A549 (cell line): Measurements from ENCODE around the gene PTPRF. TPM values are rescaled to one million over a fixed set of nuclear protein-coding genes. Genes with fewer than 3 reads are reported as not detected.

ENCODE experiments used
- ATAC-seq, 2 experiments: fragments of 200-7000 bp in 1 of 2; fragments of >200 bp in 1 of 2; cut with Nextera tagmentation in 1 of 2; cut with Tn5 transposase in 1 of 2; 3 replicates each; pipeline versions ENCODE4 v1.8.0 to v1.9.1; 2018 to 2020; ENCODE audit warnings: mild to moderate bottlenecking in 1 of 2, moderate library complexity in 1 of 2
- CTCF ChIA-PET: fragments of 300-600 bp; sonication (Branson Sonifier 250); formaldehyde crosslinking; extraction: SDS; loops from one replicate; lab custom pipeline; 2021; ENCODE audit warnings: antibody characterized with exemption, inconsistent platforms; lab: Yijun Ruan, JAX
- POLR2A ChIA-PET: fragments of 350-600 bp; formaldehyde crosslinking; extraction: SDS; loops from one replicate; lab custom pipeline; 2021; ENCODE audit warnings: antibody characterized with exemption, inconsistent platforms; lab: Yijun Ruan, JAX
- DNase-seq, 2 experiments: peaks; one replicate each; pipeline versions ENCODE4 v3.0.0 to v3.0.0-alpha.2; 2011 to 2016; ENCODE audit warnings: low read depth in 1 of 2, low spot score in 1 of 2
- FAIRE-seq: peaks from 2 replicates; lab custom pipeline; 2011; peaks lifted over from hg19 to GRCh38; lab: Jason Lieb, UNC
- H3K27ac ChIP-seq, 2 experiments: fragments of >200 bp; sonication (Bioruptor Twin); formaldehyde crosslinking; 3 replicates each; pipeline ENCODE4 v1.5.1; 2016 to 2017
- H3K4me1 ChIP-seq: fragments of >200 bp; sonication (Bioruptor Twin); formaldehyde crosslinking; 3 replicates; pipeline ENCODE4 v1.6.1; 2016
- H3K4me2 ChIP-seq: fragments of >200 bp; sonication (Bioruptor Twin); formaldehyde crosslinking; 3 replicates; pipeline ENCODE4 v1.6.1; 2016
- H3K4me3 ChIP-seq: fragments of >200 bp; sonication (Bioruptor Twin); formaldehyde crosslinking; 3 replicates; pipeline ENCODE4 v1.5.1; 2016
- H3K9me3 ChIP-seq: fragments of >200 bp; sonication (Bioruptor Twin); formaldehyde crosslinking; 3 replicates; pipeline ENCODE4 v1.6.1; 2016
- BCL3 ChIP-seq: fragments of >200 bp; sonication (Bioruptor Twin); formaldehyde crosslinking; IDR thresholded peaks from 3 replicates; pipeline ENCODE4 v1.6.1; 2016
- CBX8 ChIP-seq: fragments of 200-600 bp; sonication (generic); IDR thresholded peaks from 2 replicates; pipeline ENCODE4 v1.6.1; 2016
- CHD4 ChIP-seq: fragments of 200-600 bp; sonication (generic); IDR thresholded peaks from 2 replicates; pipeline ENCODE4 v1.6.1; 2016; ENCODE audit warnings: antibody characterized with exemption, mild to moderate bottlenecking, borderline replicate concordance
- EHF ChIP-seq: fragments of 250-450 bp; sonication (Bioruptor Pico); IDR thresholded peaks from 2 replicates; pipeline ENCODE4 v1.5.0; 2020; ENCODE audit warnings: mild to moderate bottlenecking
- EP300 ChIP-seq, 2 experiments: fragments of >200 bp; sonication (Bioruptor Twin); formaldehyde crosslinking; IDR thresholded peaks; 2 replicates in 1 of 2; 3 replicates in 1 of 2; pipeline ENCODE4 v1.6.1; 2016 to 2017
- FOXS1 ChIP-seq: fragments of 250-450 bp; sonication (Bioruptor Pico); IDR thresholded peaks from 2 replicates; pipeline ENCODE4 v1.5.0; 2020; ENCODE audit warnings: mild to moderate bottlenecking, moderate library complexity
- GATA3 ChIP-seq: IDR thresholded peaks from 2 replicates; pipeline ENCODE4 v1.6.1; 2012; ENCODE audit warnings: borderline replicate concordance
- HDAC2 ChIP-seq: fragments of 200-600 bp; sonication (generic); IDR thresholded peaks from 2 replicates; pipeline ENCODE4 v1.6.1; 2016
- HES2 ChIP-seq: fragments of >200 bp; sonication (Bioruptor Twin); formaldehyde crosslinking; IDR thresholded peaks from 2 replicates; pipeline ENCODE4 v1.6.1; 2016
- HMGXB4 ChIP-seq: fragments of 250-450 bp; sonication (Bioruptor Pico); IDR thresholded peaks from 2 replicates; pipeline ENCODE4 v1.5.0; 2021; ENCODE audit warnings: mild to moderate bottlenecking, moderate library complexity, borderline replicate concordance
- HOXA7 ChIP-seq: fragments of 250-450 bp; sonication (Bioruptor Pico); IDR thresholded peaks from 2 replicates; pipeline ENCODE4 v1.5.0; 2020; ENCODE audit warnings: mild to moderate bottlenecking, moderate library complexity
- HOXB13 ChIP-seq: fragments of 250-450 bp; sonication (Bioruptor Pico); IDR thresholded peaks from 2 replicates; pipeline ENCODE4 v1.5.0; 2020; ENCODE audit warnings: low read depth, mild to moderate bottlenecking, moderate library complexity
- JUN ChIP-seq, 2 experiments: fragments of >200 bp; sonication (Bioruptor Twin); formaldehyde crosslinking; IDR thresholded peaks; 2 replicates in 1 of 2; 3 replicates in 1 of 2; pipeline ENCODE4 v1.6.1; 2016 to 2017
- KDM1A ChIP-seq: fragments of 200-600 bp; sonication (generic); IDR thresholded peaks from 2 replicates; pipeline ENCODE4 v1.6.1; 2016; ENCODE audit warnings: low read depth, mild to moderate bottlenecking
- MAFK ChIP-seq: fragments of 450-650 bp; IDR thresholded peaks from 2 replicates; pipeline ENCODE4 v1.6.1; 2014; ENCODE audit not compliant: partially characterized antibody
- MAZ ChIP-seq: fragments of 150-350 bp; IDR thresholded peaks from 2 replicates; pipeline ENCODE4 v1.6.1; 2014; ENCODE audit warnings: antibody characterized with exemption, low read depth, low read length, borderline replicate concordance
- NPAS2 ChIP-seq: fragments of 250-450 bp; sonication (Bioruptor Pico); IDR thresholded peaks from 2 replicates; pipeline ENCODE4 v1.8.0; 2022; ENCODE audit warnings: mild to moderate bottlenecking, moderate library complexity, borderline replicate concordance
- POLR2A ChIP-seq: IDR thresholded peaks from 2 replicates; pipeline ENCODE4 v1.6.1; 2012; ENCODE audit warnings: mild to moderate bottlenecking, low read length
- POLR2AphosphoS2 ChIP-seq: conservative IDR thresholded peaks from 2 replicates; pipeline ENCODE4 v1.6.1; 2012; ENCODE audit warnings: low read length, improper control_type of control experiment, inconsistent platforms
- RCOR1 ChIP-seq: fragments of 150-350 bp; IDR thresholded peaks from 2 replicates; pipeline ENCODE4 v1.6.1; 2014; ENCODE audit warnings: antibody characterized with exemption, low read length, low read depth
- SREBF2 ChIP-seq: fragments of 450-650 bp; IDR thresholded peaks from 2 replicates; pipeline ENCODE4 v1.6.1; 2014; ENCODE audit warnings: mild to moderate bottlenecking, moderate library complexity
- TFCP2L1 ChIP-seq: fragments of 250-450 bp; sonication (Bioruptor Pico); IDR thresholded peaks from 2 replicates; pipeline ENCODE4 v1.5.0; 2021; ENCODE audit warnings: mild to moderate bottlenecking
- TP53 ChIP-seq: fragments of 250-450 bp; sonication (Bioruptor Pico); IDR thresholded peaks from 2 replicates; pipeline ENCODE4 v1.5.0; 2021; ENCODE audit warnings: mild to moderate bottlenecking, moderate library complexity
- ZFP36 ChIP-seq: fragments of 450-650 bp; IDR thresholded peaks from 2 replicates; pipeline ENCODE4 v1.6.1; 2014; ENCODE audit warnings: borderline replicate concordance; ENCODE audit not compliant: partially characterized antibody
- ZNF302 ChIP-seq: fragments of 250-450 bp; sonication (Bioruptor Pico); IDR thresholded peaks from 2 replicates; pipeline ENCODE4 v1.9.0; 2021; ENCODE audit warnings: inconsistent platforms, mild to moderate bottlenecking, moderate library complexity
- WGBS: methylation state at CpG from one replicate; pipeline ENCODE4 v1.1.6; 2017; ENCODE audit errors: missing lambda C conversion rate; 5-methylcytosine and 5-hydroxymethylcytosine counted together
- polyA plus RNA-seq, 4 experiments: library from polyadenylated mRNA; depleted of rRNA in 3 of 4; stranded (reverse); fragments of >200 nt; fragmentation: RNase III in 1 of 4; extraction: RNeasy Plus Mini Kit Qiagen cat#74134 plus additional on column Dnase treatment in 1 of 4; gene quantifications; 2 replicates in 3 of 4; 3 replicates in 1 of 4; pipeline ENCODE4 v1.2.3, GENCODE V29; 2011 to 2017
- TF ChIP-seq, protein P1 (sequence below): fragments of 450-650 bp; IDR thresholded peaks from 2 replicates; pipeline ENCODE4 v1.6.1; 2014; ENCODE audit warnings: antibody characterized with exemption
- TF ChIP-seq, protein P2 (sequence below): fragments of >200 bp; sonication (Bioruptor Twin); formaldehyde crosslinking; IDR thresholded peaks from 3 replicates; pipeline ENCODE4 v1.5.1; 2016
- TF ChIP-seq, protein P3 (sequence below): IDR thresholded peaks from 2 replicates; pipeline ENCODE4 v1.6.1; 2012

Gene PTPRF
- polyA plus RNA-seq, 2 of the 4 experiments (the other 2 are of a cell fraction): 68.5 to 96.5 TPM

- no peak overlapping the region for H3K27ac ChIP-seq
- no peaks in the 10 kb centered on the region for H3K4me1 ChIP-seq
- 98% methylated on average over 25 of the region's 39 CpGs for WGBS
- no peak for ATAC-seq
- H3K4me3 ChIP-seq: no peak overlapping the region
- DNase-seq: no peak
- no peaks in the 10 kb centered on the region for H3K9me3 ChIP-seq
- no peak for FAIRE-seq
- TF ChIP-seq BCL3 (no peak), MAZ (no peak), RCOR1 (no peak), SREBF2 (no peak), KDM1A (no peak), ZFP36 (no peak), MAFK (no peak), CBX8 (no peak), HMGXB4 (CRISPR knock-in tag) (no peak), POLR2AphosphoS2 (no peak), HDAC2 (no peak), NPAS2 (CRISPR knock-in tag) (no peak), ZNF302 (no peak)
- TF ChIP-seq, protein P1, sequence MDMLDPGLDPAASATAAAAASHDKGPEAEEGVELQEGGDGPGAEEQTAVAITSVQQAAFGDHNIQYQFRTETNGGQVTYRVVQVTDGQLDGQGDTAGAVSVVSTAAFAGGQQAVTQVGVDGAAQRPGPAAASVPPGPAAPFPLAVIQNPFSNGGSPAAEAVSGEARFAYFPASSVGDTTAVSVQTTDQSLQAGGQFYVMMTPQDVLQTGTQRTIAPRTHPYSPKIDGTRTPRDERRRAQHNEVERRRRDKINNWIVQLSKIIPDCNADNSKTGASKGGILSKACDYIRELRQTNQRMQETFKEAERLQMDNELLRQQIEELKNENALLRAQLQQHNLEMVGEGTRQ: no peak
- TF ChIP-seq, protein P2, sequence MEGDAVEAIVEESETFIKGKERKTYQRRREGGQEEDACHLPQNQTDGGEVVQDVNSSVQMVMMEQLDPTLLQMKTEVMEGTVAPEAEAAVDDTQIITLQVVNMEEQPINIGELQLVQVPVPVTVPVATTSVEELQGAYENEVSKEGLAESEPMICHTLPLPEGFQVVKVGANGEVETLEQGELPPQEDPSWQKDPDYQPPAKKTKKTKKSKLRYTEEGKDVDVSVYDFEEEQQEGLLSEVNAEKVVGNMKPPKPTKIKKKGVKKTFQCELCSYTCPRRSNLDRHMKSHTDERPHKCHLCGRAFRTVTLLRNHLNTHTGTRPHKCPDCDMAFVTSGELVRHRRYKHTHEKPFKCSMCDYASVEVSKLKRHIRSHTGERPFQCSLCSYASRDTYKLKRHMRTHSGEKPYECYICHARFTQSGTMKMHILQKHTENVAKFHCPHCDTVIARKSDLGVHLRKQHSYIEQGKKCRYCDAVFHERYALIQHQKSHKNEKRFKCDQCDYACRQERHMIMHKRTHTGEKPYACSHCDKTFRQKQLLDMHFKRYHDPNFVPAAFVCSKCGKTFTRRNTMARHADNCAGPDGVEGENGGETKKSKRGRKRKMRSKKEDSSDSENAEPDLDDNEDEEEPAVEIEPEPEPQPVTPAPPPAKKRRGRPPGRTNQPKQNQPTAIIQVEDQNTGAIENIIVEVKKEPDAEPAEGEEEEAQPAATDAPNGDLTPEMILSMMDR: no peak
- POLR2A ChIA-PET: no interaction called here
- H3K4me2 ChIP-seq: no peak overlapping the region
- CTCF ChIA-PET: no interaction called here
Observed at GRCh38 chr1:43591181-43591580, 60.5 kb downstream of the PTPRF start.

DNA sequence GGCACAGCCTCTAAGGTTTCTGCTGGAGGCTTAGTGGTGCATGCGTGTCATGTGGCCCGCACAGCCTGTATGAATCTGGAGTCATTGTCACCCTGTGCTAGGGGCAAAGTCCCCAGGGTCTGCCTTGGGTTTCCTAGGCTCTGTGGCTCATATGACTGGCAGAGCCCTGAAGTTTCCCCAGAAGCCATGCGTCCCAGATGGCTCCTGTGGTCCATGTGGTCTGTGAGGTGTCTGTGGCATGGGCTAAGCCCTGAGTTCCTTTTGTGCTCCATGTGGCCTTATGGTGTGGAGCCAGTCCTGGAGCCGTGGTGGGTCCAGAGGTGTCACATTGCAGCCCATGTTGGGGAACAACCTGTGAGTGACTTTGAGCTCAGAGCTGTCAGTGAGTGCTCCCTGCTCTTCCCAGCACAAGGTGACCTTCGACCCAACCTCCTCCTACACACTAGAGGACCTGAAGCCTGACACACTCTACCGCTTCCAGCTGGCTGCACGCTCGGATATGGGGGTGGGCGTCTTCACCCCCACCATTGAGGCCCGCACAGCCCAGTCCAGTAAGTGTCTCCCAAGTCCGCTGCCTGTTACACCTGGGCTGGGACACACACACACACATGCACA lies 61.5 kb downstream of the PTPRF start:
- CTCF ChIA-PET: no interaction called here
- FAIRE-seq (no peak), DNase-seq (no peak), ATAC-seq (no peak)
- WGBS: 89% methylated on average over 8 of the region's 11 CpGs
- no peak overlapping the region for H3K4me2 ChIP-seq
- no peak overlapping the region for H3K4me3 ChIP-seq
- POLR2A ChIA-PET: no interaction called here
- H3K9me3 ChIP-seq: no peaks in the 10 kb centered on the region
- H3K27ac ChIP-seq: no peak overlapping the region
- no peaks in the 10 kb centered on the region for H3K4me1 ChIP-seq
- TF ChIP-seq HOXB13 (CRISPR knock-in tag) (no peak), MAFK (no peak), POLR2A (no peak), HES2 (no peak), HOXA7 (CRISPR knock-in tag) (no peak), TP53 (CRISPR knock-in tag) (no peak), GATA3 (no peak), EHF (CRISPR knock-in tag) (no peak), EP300 (IDR thresholded peaks at IDR 0.05) (no peak), TFCP2L1 (no peak), NPAS2 (CRISPR knock-in tag) (no peak), JUN (IDR thresholded peaks at IDR 0.05) (no peak), CHD4 (no peak), FOXS1 (CRISPR knock-in tag) (no peak)
- TF ChIP-seq, protein P2: no peak
- TF ChIP-seq, protein P3, sequence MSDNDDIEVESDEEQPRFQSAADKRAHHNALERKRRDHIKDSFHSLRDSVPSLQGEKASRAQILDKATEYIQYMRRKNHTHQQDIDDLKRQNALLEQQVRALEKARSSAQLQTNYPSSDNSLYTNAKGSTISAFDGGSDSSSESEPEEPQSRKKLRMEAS: no peak
